A549 (cell line): ENCODE measurements around the gene MTCL1. TPM values are rescaled to one million over a fixed set of nuclear protein-coding genes. Genes with fewer than 3 reads are reported as not detected.
A peak's percentile ranks its signal among the peaks of the same experiment; 100 is the strongest.

ENCODE experiments used
- ATAC-seq, 2 experiments: fragments of 200-7000 bp in 1 of 2; fragments of >200 bp in 1 of 2; cut with Nextera tagmentation in 1 of 2; cut with Tn5 transposase in 1 of 2; 3 replicates each; pipeline versions ENCODE4 v1.8.0 to v1.9.1; 2018 to 2020; ENCODE audit warnings: mild to moderate bottlenecking in 1 of 2, moderate library complexity in 1 of 2
- CTCF ChIA-PET: fragments of 300-600 bp; sonication (Branson Sonifier 250); formaldehyde crosslinking; extraction: SDS; loops from one replicate; lab custom pipeline; 2021; ENCODE audit warnings: antibody characterized with exemption, inconsistent platforms; lab: Yijun Ruan, JAX
- POLR2A ChIA-PET: fragments of 350-600 bp; formaldehyde crosslinking; extraction: SDS; loops from one replicate; lab custom pipeline; 2021; ENCODE audit warnings: antibody characterized with exemption, inconsistent platforms; lab: Yijun Ruan, JAX
- DNase-seq, 2 experiments: peaks; one replicate each; pipeline versions ENCODE4 v3.0.0 to v3.0.0-alpha.2; 2011 to 2016; ENCODE audit warnings: low read depth in 1 of 2, low spot score in 1 of 2
- FAIRE-seq: peaks from 2 replicates; lab custom pipeline; 2011; peaks lifted over from hg19 to GRCh38; lab: Jason Lieb, UNC
- H3K27ac ChIP-seq, 2 experiments: fragments of >200 bp; sonication (Bioruptor Twin); formaldehyde crosslinking; 3 replicates each; pipeline ENCODE4 v1.5.1; 2016 to 2017
- H3K4me1 ChIP-seq: fragments of >200 bp; sonication (Bioruptor Twin); formaldehyde crosslinking; 3 replicates; pipeline ENCODE4 v1.6.1; 2016
- H3K4me2 ChIP-seq: fragments of >200 bp; sonication (Bioruptor Twin); formaldehyde crosslinking; 3 replicates; pipeline ENCODE4 v1.6.1; 2016
- H3K4me3 ChIP-seq: fragments of >200 bp; sonication (Bioruptor Twin); formaldehyde crosslinking; 3 replicates; pipeline ENCODE4 v1.5.1; 2016
- H3K9me3 ChIP-seq: fragments of >200 bp; sonication (Bioruptor Twin); formaldehyde crosslinking; 3 replicates; pipeline ENCODE4 v1.6.1; 2016
- CBX2 ChIP-seq: fragments of 200-600 bp; sonication (generic); IDR thresholded peaks from 2 replicates; pipeline ENCODE4 v1.6.1; 2016; ENCODE audit warnings: low read depth, mild to moderate bottlenecking, borderline replicate concordance
- CHD2 ChIP-seq: fragments of 150-350 bp; IDR thresholded peaks from 2 replicates; pipeline ENCODE4 v1.6.1; 2014; ENCODE audit warnings: low read length; ENCODE audit not compliant: partially characterized antibody
- ESRRA ChIP-seq: fragments of 150-350 bp; IDR thresholded peaks from 2 replicates; pipeline ENCODE4 v1.6.1; 2014; ENCODE audit warnings: mild to moderate bottlenecking, low read length, borderline replicate concordance
- FOXS1 ChIP-seq: fragments of 250-450 bp; sonication (Bioruptor Pico); IDR thresholded peaks from 2 replicates; pipeline ENCODE4 v1.5.0; 2020; ENCODE audit warnings: mild to moderate bottlenecking, moderate library complexity
- HOXB5 ChIP-seq: fragments of 250-450 bp; sonication (Bioruptor Pico); IDR thresholded peaks from 2 replicates; pipeline ENCODE4 v1.5.0; 2020; ENCODE audit warnings: mild to moderate bottlenecking, moderate library complexity
- PHF8 ChIP-seq: fragments of 200-600 bp; sonication (generic); IDR thresholded peaks from 2 replicates; pipeline ENCODE4 v1.6.1; 2016; ENCODE audit warnings: low read depth, mild to moderate bottlenecking, antibody characterized with exemption, moderate library complexity, borderline replicate concordance
- RNF2 ChIP-seq: fragments of 200-600 bp; sonication (generic); IDR thresholded peaks from 2 replicates; pipeline ENCODE4 v1.6.1; 2016; ENCODE audit warnings: low read depth, mild to moderate bottlenecking, antibody characterized with exemption, moderate library complexity, borderline replicate concordance
- TFCP2L1 ChIP-seq: fragments of 250-450 bp; sonication (Bioruptor Pico); IDR thresholded peaks from 2 replicates; pipeline ENCODE4 v1.5.0; 2021; ENCODE audit warnings: mild to moderate bottlenecking
- ZC3H11A ChIP-seq: fragments of 450-650 bp; IDR thresholded peaks from 2 replicates; pipeline ENCODE4 v1.6.1; 2014; ENCODE audit warnings: antibody characterized with exemption, mild to moderate bottlenecking
- ZSCAN20 ChIP-seq: fragments of 250-450 bp; sonication (Bioruptor Pico); IDR thresholded peaks from 2 replicates; pipeline ENCODE4 v1.8.0; 2022; ENCODE audit warnings: mild to moderate bottlenecking, moderate library complexity
- WGBS: methylation state at CpG from one replicate; pipeline ENCODE4 v1.1.6; 2017; ENCODE audit errors: missing lambda C conversion rate; 5-methylcytosine and 5-hydroxymethylcytosine counted together
- polyA plus RNA-seq, 4 experiments: library from polyadenylated mRNA; depleted of rRNA in 3 of 4; stranded (reverse); fragments of >200 nt; fragmentation: RNase III in 1 of 4; extraction: RNeasy Plus Mini Kit Qiagen cat#74134 plus additional on column Dnase treatment in 1 of 4; gene quantifications; 2 replicates in 3 of 4; 3 replicates in 1 of 4; pipeline ENCODE4 v1.2.3, GENCODE V29; 2011 to 2017
- TF ChIP-seq, protein P1 (sequence below): IDR thresholded peaks from 2 replicates; pipeline ENCODE4 v1.6.1; 2012
- TF ChIP-seq, protein P2 (sequence below): fragments of >200 bp; sonication (Bioruptor Twin); formaldehyde crosslinking; IDR thresholded peaks from 3 replicates; pipeline ENCODE4 v1.6.1; 2016
- TF ChIP-seq, protein P3 (sequence below): fragments of 150-350 bp; IDR thresholded peaks from 2 replicates; pipeline ENCODE4 v1.6.1; 2014; ENCODE audit warnings: low read depth, mild to moderate bottlenecking, low read length
- TF ChIP-seq, protein P4 (sequence below): fragments of 250-450 bp; sonication (Bioruptor Pico); IDR thresholded peaks from 2 replicates; pipeline ENCODE4 v1.5.0; 2021; ENCODE audit warnings: mild to moderate bottlenecking, moderate library complexity, borderline replicate concordance
- TF ChIP-seq, protein P5 (sequence below): fragments of >200 bp; sonication (Bioruptor Twin); formaldehyde crosslinking; IDR thresholded peaks from 3 replicates; pipeline ENCODE4 v1.5.1; 2016

The MTCL1 gene
- polyA plus RNA-seq, 2 of the 4 experiments (the other 2 are of a cell fraction), result 44.4 to 49.6 TPM

DNA sequence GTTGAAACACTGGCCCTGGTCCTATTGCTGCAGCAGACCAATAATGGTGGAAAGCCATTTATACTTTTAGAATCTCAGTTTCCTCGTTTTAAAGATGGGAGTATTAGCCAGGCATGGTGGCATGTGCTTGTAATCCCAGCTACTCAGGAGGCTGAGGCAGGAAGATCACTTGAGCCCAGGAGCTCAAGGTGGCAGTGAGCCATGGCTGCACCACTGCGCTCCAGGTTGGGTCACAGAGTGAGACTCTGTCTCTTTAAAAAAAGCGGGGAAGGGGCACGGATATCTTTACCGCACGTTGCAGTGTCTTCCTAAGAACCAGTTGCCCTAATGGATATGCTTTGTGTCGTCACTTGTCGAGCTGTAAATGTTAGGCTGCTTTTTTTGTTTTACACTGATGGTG is 8.3 kb downstream of the MTCL1 start:
- H3K4me3 ChIP-seq, result no peak overlapping the region
- WGBS, result 68% methylated on average over 8 of the region's 8 CpGs
- no peak for ATAC-seq
- TF ChIP-seq HOXB5 (CRISPR knock-in tag) (no peak), TFCP2L1 (no peak), ESRRA (no peak), CHD2 (no peak), FOXS1 (CRISPR knock-in tag) (no peak)
- TF ChIP-seq, protein P1, sequence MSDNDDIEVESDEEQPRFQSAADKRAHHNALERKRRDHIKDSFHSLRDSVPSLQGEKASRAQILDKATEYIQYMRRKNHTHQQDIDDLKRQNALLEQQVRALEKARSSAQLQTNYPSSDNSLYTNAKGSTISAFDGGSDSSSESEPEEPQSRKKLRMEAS, result no peak
- TF ChIP-seq, protein P2, sequence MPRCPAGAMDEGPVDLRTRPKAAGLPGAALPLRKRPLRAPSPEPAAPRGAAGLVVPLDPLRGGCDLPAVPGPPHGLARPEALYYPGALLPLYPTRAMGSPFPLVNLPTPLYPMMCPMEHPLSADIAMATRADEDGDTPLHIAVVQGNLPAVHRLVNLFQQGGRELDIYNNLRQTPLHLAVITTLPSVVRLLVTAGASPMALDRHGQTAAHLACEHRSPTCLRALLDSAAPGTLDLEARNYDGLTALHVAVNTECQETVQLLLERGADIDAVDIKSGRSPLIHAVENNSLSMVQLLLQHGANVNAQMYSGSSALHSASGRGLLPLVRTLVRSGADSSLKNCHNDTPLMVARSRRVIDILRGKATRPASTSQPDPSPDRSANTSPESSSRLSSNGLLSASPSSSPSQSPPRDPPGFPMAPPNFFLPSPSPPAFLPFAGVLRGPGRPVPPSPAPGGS, result no peak
- TF ChIP-seq, all 56 proteins: peak for 0
- DNase-seq (no peak), FAIRE-seq (no peak)
- Histone ChIP-seq H3K27ac (peak overlapping the region in 1 of 2 experiments; percentile 53; a peak in 3 of 6 replicates), H3K4me2 (peak overlapping the region; percentile 45), H3K9me3 (no peaks in the 10 kb centered on the region), H3K4me1 (peaks cover 80% of the 10 kb centered on the region)
- POLR2A ChIA-PET, result interaction anchor here (0.6 kb wide), 1 partner anchor 66 kb away, joined by 3 read pairs; no protein-coding TSS in a partner anchor
- CTCF ChIA-PET, result interaction anchor here (0.8 kb wide), 1 partner anchor 39 kb away, joined by 3 read pairs; no protein-coding TSS in a partner anchor

DNA sequence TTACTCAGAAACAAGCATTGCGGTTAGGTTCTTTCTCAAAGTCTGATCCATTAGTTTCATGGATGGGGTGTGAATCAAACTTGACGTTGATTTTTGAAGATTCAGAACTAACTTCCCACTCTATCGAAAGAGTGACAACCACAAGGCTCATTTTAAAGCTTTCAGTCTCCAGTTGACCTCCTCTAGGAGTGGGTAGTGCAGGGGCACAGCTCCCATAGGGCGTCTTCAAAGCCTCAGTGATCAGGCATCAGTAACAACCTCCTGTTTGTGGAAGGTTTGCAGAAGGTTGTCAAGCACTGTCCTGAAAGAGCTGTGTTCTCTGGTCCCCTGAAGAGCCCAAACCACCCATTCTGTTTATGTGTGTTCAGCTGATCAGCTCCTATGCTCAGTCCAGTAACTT is 10.2 kb downstream of the MTCL1 start:
- H3K27ac ChIP-seq, result peak overlapping the region in 1 of 2 experiments; percentile 49; a peak in 2 of 6 replicates
- TF ChIP-seq ESRRA (no peak), CHD2 (no peak), CBX2 (no peak), TFCP2L1 (no peak), ZC3H11A (no peak), PHF8 (no peak), ZSCAN20 (CRISPR knock-in tag) (no peak)
- TF ChIP-seq, protein P3, sequence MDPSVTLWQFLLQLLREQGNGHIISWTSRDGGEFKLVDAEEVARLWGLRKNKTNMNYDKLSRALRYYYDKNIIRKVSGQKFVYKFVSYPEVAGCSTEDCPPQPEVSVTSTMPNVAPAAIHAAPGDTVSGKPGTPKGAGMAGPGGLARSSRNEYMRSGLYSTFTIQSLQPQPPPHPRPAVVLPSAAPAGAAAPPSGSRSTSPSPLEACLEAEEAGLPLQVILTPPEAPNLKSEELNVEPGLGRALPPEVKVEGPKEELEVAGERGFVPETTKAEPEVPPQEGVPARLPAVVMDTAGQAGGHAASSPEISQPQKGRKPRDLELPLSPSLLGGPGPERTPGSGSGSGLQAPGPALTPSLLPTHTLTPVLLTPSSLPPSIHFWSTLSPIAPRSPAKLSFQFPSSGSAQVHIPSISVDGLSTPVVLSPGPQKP, result no peak
- TF ChIP-seq, protein P4, sequence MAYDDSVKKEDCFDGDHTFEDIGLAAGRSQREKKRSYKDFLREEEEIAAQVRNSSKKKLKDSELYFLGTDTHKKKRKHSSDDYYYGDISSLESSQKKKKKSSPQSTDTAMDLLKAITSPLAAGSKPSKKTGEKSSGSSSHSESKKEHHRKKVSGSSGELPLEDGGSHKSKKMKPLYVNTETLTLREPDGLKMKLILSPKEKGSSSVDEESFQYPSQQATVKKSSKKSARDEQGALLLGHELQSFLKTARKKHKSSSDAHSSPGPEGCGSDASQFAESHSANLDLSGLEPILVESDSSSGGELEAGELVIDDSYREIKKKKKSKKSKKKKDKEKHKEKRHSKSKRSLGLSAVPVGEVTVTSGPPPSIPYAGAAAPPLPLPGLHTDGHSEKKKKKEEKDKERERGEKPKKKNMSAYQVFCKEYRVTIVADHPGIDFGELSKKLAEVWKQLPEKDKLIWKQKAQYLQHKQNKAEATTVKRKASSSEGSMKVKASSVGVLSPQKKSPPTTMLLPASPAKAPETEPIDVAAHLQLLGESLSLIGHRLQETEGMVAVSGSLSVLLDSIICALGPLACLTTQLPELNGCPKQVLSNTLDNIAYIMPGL (CRISPR knock-in tag), result no peak
- TF ChIP-seq, all 56 proteins: peak for 0
- H3K4me2 ChIP-seq, result peak overlapping the region; percentile 52; the same call in 1 of the 3 replicates
- H3K4me3 ChIP-seq, result no peak overlapping the region
- no peak for DNase-seq
- FAIRE-seq, result no peak
- ChIA-PET POLR2A (no interaction called here), CTCF (interaction anchor here (1.1 to 1.6 kb wide), 2 partner anchors 8 to 14 kb away, joined by 5 read pairs; no protein-coding TSS in a partner anchor)
- no peak for ATAC-seq
- no peaks in the 10 kb centered on the region for H3K9me3 ChIP-seq
- peaks cover 84% of the 10 kb centered on the region for H3K4me1 ChIP-seq
- 79% methylated on average over 4 of the region's 4 CpGs for whole genome bisulfite sequencing

DNA sequence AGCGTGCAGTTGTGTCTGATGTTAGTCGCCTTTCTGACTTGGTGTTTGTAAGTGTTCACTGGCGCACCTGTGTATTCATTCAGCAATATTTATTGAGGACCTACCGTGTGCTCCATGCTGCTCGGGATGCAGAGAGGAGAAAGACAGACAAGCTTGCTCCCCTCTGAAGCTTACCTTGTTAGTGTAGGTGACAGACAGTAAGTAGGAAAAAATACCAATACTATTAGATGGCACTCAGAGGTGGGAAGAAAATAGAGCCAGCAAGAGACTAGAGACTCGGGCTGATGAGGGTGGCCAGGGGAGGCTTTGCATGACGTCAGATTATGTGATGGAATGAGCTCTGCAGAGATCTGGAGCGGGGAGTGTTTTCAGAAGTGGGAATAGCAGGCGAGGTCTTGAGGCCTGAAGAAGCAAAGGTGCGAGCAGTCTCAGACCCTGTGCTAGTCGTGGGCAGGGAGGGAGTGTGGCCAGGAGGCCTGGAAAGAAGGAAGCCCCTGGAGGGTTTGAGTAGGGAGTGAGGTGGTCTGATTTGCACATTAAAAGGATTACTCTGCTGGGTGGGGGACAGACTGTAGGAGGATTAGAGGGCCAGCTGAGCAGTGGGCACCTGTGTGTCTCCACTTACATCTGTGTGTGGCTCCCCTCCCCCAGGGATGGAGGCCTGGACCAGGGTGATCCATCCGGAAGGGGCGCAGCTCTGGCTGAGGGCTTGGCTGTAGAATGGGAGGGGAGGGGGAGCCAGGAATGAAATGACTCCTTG is 11.8 kb downstream of the MTCL1 start:
- peak overlapping the region in 1 of 2 experiments; percentile 65; a peak in 3 of 6 replicates for H3K27ac ChIP-seq
- ATAC-seq (no peak; a peak in 1 of 6 replicates), DNase-seq (no peak)
- peak overlapping the region; percentile 52 for H3K4me2 ChIP-seq
- no peaks in the 10 kb centered on the region for H3K9me3 ChIP-seq
- peaks cover 93% of the 10 kb centered on the region for H3K4me1 ChIP-seq
- H3K4me3 ChIP-seq, result no peak overlapping the region
- ChIA-PET CTCF (interaction anchor here (1.3 to 1.6 kb wide), 2 partner anchors 9 to 271 kb away, joined by 3 to 5 read pairs; no protein-coding TSS in a partner anchor), POLR2A (no interaction called here)
- no peak for TF ChIP-seq RNF2
- TF ChIP-seq, protein P5, sequence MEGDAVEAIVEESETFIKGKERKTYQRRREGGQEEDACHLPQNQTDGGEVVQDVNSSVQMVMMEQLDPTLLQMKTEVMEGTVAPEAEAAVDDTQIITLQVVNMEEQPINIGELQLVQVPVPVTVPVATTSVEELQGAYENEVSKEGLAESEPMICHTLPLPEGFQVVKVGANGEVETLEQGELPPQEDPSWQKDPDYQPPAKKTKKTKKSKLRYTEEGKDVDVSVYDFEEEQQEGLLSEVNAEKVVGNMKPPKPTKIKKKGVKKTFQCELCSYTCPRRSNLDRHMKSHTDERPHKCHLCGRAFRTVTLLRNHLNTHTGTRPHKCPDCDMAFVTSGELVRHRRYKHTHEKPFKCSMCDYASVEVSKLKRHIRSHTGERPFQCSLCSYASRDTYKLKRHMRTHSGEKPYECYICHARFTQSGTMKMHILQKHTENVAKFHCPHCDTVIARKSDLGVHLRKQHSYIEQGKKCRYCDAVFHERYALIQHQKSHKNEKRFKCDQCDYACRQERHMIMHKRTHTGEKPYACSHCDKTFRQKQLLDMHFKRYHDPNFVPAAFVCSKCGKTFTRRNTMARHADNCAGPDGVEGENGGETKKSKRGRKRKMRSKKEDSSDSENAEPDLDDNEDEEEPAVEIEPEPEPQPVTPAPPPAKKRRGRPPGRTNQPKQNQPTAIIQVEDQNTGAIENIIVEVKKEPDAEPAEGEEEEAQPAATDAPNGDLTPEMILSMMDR, result no peak
- TF ChIP-seq, all 56 proteins: peak for 0
- WGBS, result 83% methylated on average over 11 of the region's 13 CpGs
- FAIRE-seq, result no peak
